Caki2 (cell line): ENCODE measurements around the gene SCGB1C1. TPM values are rescaled to one million over a fixed set of nuclear protein-coding genes. Genes with fewer than 3 reads are reported as not detected.
"Not testable (repeated sequence)": the region's sequence is repeated elsewhere in the genome, so short reads cannot be mapped to it uniquely, and the experiment has no call there.

ENCODE experiments used
- DNase-seq: peaks from one replicate; pipeline ENCODE4 v3.0.0-alpha.2; 2015; ENCODE audit warnings: low read depth
- in situ Hi-C: cut with HindIII; loops from 2 replicates; pipeline ENCODE4 v1.10.0; 2016; ENCODE audit warnings: low sequenced_read_pairs, low pct_unique_long_range_greater_than_20kb, mixed read lengths
- total RNA-seq: library from RNA; depleted of rRNA; stranded (reverse); fragments of >200 nt; shearing (Covaris generic); gene quantifications from 2 replicates; pipeline ENCODE4 v1.2.3, GENCODE V29; 2014; ENCODE audit warnings: low replicate concordance; rRNA removed

SCGB1C1 gene
- total RNA-seq, 1 experiment from 2014 or later: not detected

GRCh38 chr11:235609-235996 lies 42.7 kb downstream of the SCGB1C1 start:
- in situ Hi-C loops: no loop called here
- no peak for DNase-seq

- in situ Hi-C loops: no loop called here
- DNase-seq: peak; percentile 64
Observed at GRCh38 chr11:235997-236773, 43.3 kb downstream of the SCGB1C1 start, which contains the start of gene SIRT3. TSS of gene SIRT3 (minus strand) at chr11:236342. CDS start at chr11:236328, 14 bp downstream.

GRCh38 chr11:236774-237767 lies 44.2 kb downstream of the SCGB1C1 start, which contains the start of gene PSMD13:
TSS of gene PSMD13 (plus strand) at chr11:236976. CDS start at chr11:237050, 74 bp downstream.
- no peak for DNase-seq
- in situ Hi-C loops: no loop called here

- in situ Hi-C loops: not testable (repeated sequence)
Observed at GRCh38 chr11:238346-238745, 45.5 kb downstream of the SCGB1C1 start.

GRCh38 chr11:240315-240714 lies 47.4 kb downstream of the SCGB1C1 start:
- in situ Hi-C loops: no loop called here
- no peak for DNase-seq

More at GRCh38 chr11:238346-238745, 45.5 kb downstream of the SCGB1C1 start:
- not testable (repeated sequence) for DNase-seq

- DNase-seq: no peak
- in situ Hi-C loops: no loop called here
Observed at GRCh38 chr11:241634-242033, 48.8 kb downstream of the SCGB1C1 start.

Other genes with a start within 250 kb of the SCGB1C1 start
- gene BET1L, start 14.3 kb downstream of the SCGB1C1 start, total RNA-seq: 23.3 and 26.2 TPM in 2 replicates
- 80.2 and 115 TPM in 2 replicates for gene RIC8A, start 14.6 kb downstream of the SCGB1C1 start, total RNA-seq
- 24.4 and 25.1 TPM in 2 replicates for gene SIRT3, start 43.3 kb downstream of the SCGB1C1 start, total RNA-seq
- 97.7 and 117 TPM in 2 replicates for gene PSMD13, start 43.9 kb downstream of the SCGB1C1 start, total RNA-seq
- gene NLRP6, start 85.3 kb downstream of the SCGB1C1 start, total RNA-seq: not detected in 2 replicates
- gene PGGHG, start 96.0 kb downstream of the SCGB1C1 start, total RNA-seq: 7.9 and 11.2 TPM in 2 replicates
- gene IFITM5, start 106.4 kb downstream of the SCGB1C1 start, total RNA-seq: not detected in 2 replicates
- not detected in 2 replicates for gene IFITM2, start 114.7 kb downstream of the SCGB1C1 start, total RNA-seq
- gene IFITM1, start 121.0 kb downstream of the SCGB1C1 start, total RNA-seq: 2.0 and 10.3 TPM in 2 replicates
- gene IFITM3, start 127.8 kb downstream of the SCGB1C1 start, total RNA-seq: 6.2 and 23.7 TPM in 2 replicates
- gene B4GALNT4, start 176.4 kb downstream of the SCGB1C1 start, total RNA-seq: 23.9 and 61.5 TPM in 2 replicates
- 70.7 and 103 TPM in 2 replicates for gene PKP3, start 201.1 kb downstream of the SCGB1C1 start, total RNA-seq
- gene SIGIRR, start 221.9 kb downstream of the SCGB1C1 start, total RNA-seq: 66.9 and 103 TPM in 2 replicates
- gene ANO9, start 248.9 kb downstream of the SCGB1C1 start, total RNA-seq: not detected in 2 replicates